Mammary epithelial cell (primary cell): ENCODE measurements around the gene THUMPD3.

Experiments
- EZH2 ChIP-seq: IDR thresholded peaks from 2 replicates; pipeline ENCODE4 v1.6.1; 2012; ENCODE audit warnings: low read length, inconsistent platforms, borderline replicate concordance
- TF ChIP-seq, protein P1 (sequence below), 2 donors: IDR thresholded peaks in 1 of 2; conservative IDR thresholded peaks in 1 of 2; 2 replicates each; pipeline ENCODE4 v1.5.1; 2011 to 2012; ENCODE audit warnings: inconsistent platforms in 2 of 2, low read length in 2 of 2, mild to moderate bottlenecking in 2 of 2, control low read depth in 1 of 2, low read depth in 1 of 2; ENCODE audit not compliant: insufficient read depth in 1 of 2; ENCODE audit errors: extremely low read depth in 1 of 2

DNA sequence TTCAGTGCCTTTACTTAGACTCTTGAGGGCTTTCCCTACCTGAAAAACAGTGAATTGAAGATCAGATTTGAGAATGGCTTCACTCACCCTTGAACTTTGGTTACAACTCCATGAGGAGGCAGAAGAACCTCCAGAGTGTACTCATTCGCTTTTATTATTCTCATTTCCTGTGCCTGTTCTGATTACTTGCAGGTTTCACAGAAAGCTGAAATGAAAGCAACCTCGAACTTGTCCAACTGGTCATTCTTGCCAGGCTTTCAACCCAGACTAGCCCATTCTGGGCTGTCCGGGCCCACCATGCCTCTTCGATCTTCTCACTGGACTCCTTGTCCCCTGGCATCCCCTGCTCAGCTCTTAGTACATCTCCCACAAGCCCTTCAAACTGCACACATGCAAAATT, 20.2 kb upstream of the THUMPD3 start:
- TF ChIP-seq, protein P1, sequence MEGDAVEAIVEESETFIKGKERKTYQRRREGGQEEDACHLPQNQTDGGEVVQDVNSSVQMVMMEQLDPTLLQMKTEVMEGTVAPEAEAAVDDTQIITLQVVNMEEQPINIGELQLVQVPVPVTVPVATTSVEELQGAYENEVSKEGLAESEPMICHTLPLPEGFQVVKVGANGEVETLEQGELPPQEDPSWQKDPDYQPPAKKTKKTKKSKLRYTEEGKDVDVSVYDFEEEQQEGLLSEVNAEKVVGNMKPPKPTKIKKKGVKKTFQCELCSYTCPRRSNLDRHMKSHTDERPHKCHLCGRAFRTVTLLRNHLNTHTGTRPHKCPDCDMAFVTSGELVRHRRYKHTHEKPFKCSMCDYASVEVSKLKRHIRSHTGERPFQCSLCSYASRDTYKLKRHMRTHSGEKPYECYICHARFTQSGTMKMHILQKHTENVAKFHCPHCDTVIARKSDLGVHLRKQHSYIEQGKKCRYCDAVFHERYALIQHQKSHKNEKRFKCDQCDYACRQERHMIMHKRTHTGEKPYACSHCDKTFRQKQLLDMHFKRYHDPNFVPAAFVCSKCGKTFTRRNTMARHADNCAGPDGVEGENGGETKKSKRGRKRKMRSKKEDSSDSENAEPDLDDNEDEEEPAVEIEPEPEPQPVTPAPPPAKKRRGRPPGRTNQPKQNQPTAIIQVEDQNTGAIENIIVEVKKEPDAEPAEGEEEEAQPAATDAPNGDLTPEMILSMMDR (conservative IDR thresholded peaks at IDR 0.05 in 1 of 2, IDR thresholded peaks at IDR 0.05 in 1 of 2; ENCODE audit: extremely low read depth in 1 of 2, insufficient read depth in 1 of 2, low read depth in 1 of 2, low read length in 2 of 2) = no peak
- TF ChIP-seq EZH2 = no peak
